B cell (primary cell): ENCODE data around the gene PARP8. TPM values are rescaled to one million over a fixed set of nuclear protein-coding genes. Genes with fewer than 3 reads are reported as not detected.

ENCODE experiments used
- ATAC-seq: fragments of 200-7000 bp; cut with Tn5 transposase; one replicate; pipeline ENCODE4 v1.10.0; 2021; ENCODE audit warnings: low read depth, mild to moderate bottlenecking, moderate number of reproducible peaks, moderate library complexity
- CTCF ChIA-PET: fragments of 350-600 bp; sonication (Branson Sonifier 250); formaldehyde crosslinking; loops from one replicate; lab custom pipeline; 2021; ENCODE audit warnings: antibody characterized with exemption, inconsistent platforms; lab: Charles Lee
- POLR2A ChIA-PET: fragments of 350-600 bp; sonication (Branson Sonifier 250); formaldehyde crosslinking; loops from one replicate; lab custom pipeline; 2021; ENCODE audit warnings: antibody characterized with exemption; lab: Charles Lee
- DNase-seq: peaks from one replicate; pipeline ENCODE4 v3.0.0; 2013
- H2AFZ ChIP-seq: 2 replicates; pipeline ENCODE4 v1.6.1; 2012; ENCODE audit warnings: mild to moderate bottlenecking, low read depth, low read length; ENCODE audit not compliant: insufficient read depth, poor library complexity, severe bottlenecking
- H3K27ac ChIP-seq, 2 donors: 1 replicate in 1 of 2; 2 replicates in 1 of 2; pipeline ENCODE4 v1.5.1; 2012 to 2013; ENCODE audit warnings: low read length in 2 of 2, mild to moderate bottlenecking in 2 of 2, moderate library complexity in 1 of 2
- H3K27me3 ChIP-seq, 4 experiments: fragments of 200-600 bp in 1 of 4; sonication (generic) in 1 of 4; replicated peaks in 1 of 4; 1 replicate in 2 of 4; 2 replicates in 2 of 4; pipeline versions ENCODE4 v1.6.1 to v1.7.0; 2013 to 2016; ENCODE audit warnings: low read length in 3 of 4, mild to moderate bottlenecking in 2 of 4, mixed read lengths in 1 of 4, moderate library complexity in 1 of 4; ENCODE audit not compliant: insufficient read depth in 4 of 4, control insufficient read depth in 3 of 4; ENCODE audit errors: control extremely low read depth in 1 of 4
- H3K36me3 ChIP-seq, 2 experiments: replicated peaks in 1 of 2; 1 replicate in 1 of 2; 2 replicates in 1 of 2; pipeline versions ENCODE4 v1.6.1 to v1.7.1; 2013; ENCODE audit warnings: low read length in 1 of 2; ENCODE audit not compliant: insufficient read depth in 2 of 2, control insufficient read depth in 1 of 2; ENCODE audit errors: control extremely low read depth in 1 of 2, extremely low read depth in 1 of 2
- H3K4me1 ChIP-seq, 2 donors: fragments of 200-600 bp in 1 of 2; sonication (generic) in 1 of 2; 1 replicate in 1 of 2; 2 replicates in 1 of 2; pipeline versions ENCODE4 v1.5.1 to v1.6.1; 2013 to 2017; ENCODE audit warnings: low read length in 2 of 2; ENCODE audit not compliant: control insufficient read depth in 2 of 2, insufficient read depth in 2 of 2
- H3K4me2 ChIP-seq: replicated peaks from 2 replicates; pipeline ENCODE3; 2012; ENCODE audit warnings: mild to moderate bottlenecking, low read depth, low read length; ENCODE audit not compliant: poor library complexity, severe bottlenecking
- H3K4me3 ChIP-seq, 5 experiments: fragments of 200-600 bp in 1 of 5; sonication (generic) in 1 of 5; 1 replicate in 3 of 5; 2 replicates in 2 of 5; pipeline versions ENCODE4 v1.5.1 to v1.7.0; 2011 to 2016; ENCODE audit warnings: low read length in 4 of 5, mild to moderate bottlenecking in 4 of 5, low read depth in 2 of 5, control low read depth in 1 of 5, moderate library complexity in 1 of 5; ENCODE audit not compliant: insufficient read depth in 1 of 5; ENCODE audit errors: control extremely low read depth in 1 of 5, extremely low read depth in 1 of 5
- H3K79me2 ChIP-seq: fragments of 200-600 bp; sonication (generic); one replicate; pipeline ENCODE4 v1.6.0; 2016; ENCODE audit warnings: low read length; ENCODE audit not compliant: control insufficient read depth, insufficient read depth
- H3K9ac ChIP-seq: fragments of 200-600 bp; sonication (generic); 2 replicates; pipeline ENCODE4 v1.6.1; 2017; ENCODE audit warnings: mild to moderate bottlenecking, low read length, moderate library complexity
- H3K9me3 ChIP-seq, 3 donors: one replicate each; pipeline versions ENCODE4 v1.6.1 to v1.7.1; 2013; ENCODE audit warnings: low read length in 2 of 3; ENCODE audit not compliant: control insufficient read depth in 2 of 3, insufficient read depth in 1 of 3; ENCODE audit errors: control extremely low read depth in 1 of 3
- H4K20me1 ChIP-seq: 2 replicates; pipeline ENCODE4 v1.6.0; 2012; ENCODE audit warnings: mild to moderate bottlenecking, low read length; ENCODE audit not compliant: insufficient read depth, control insufficient read depth, poor library complexity, severe bottlenecking
- H3K27ac Mint-ChIP-seq: one replicate; pipeline ENCODE4 v1.8.0; 2021; ENCODE audit warnings: mixed read lengths
- H3K27me3 Mint-ChIP-seq: one replicate; pipeline ENCODE4 v1.8.0; 2021; ENCODE audit warnings: mixed read lengths
- H3K4me1 Mint-ChIP-seq: one replicate; pipeline ENCODE4 v1.8.0; 2021; ENCODE audit warnings: mixed read lengths
- H3K4me3 Mint-ChIP-seq: one replicate; pipeline ENCODE4 v1.8.0; 2021; ENCODE audit warnings: mixed read lengths
- H3K9me3 Mint-ChIP-seq: one replicate; pipeline ENCODE4 v1.8.0; 2022; ENCODE audit warnings: mixed read lengths; ENCODE audit not compliant: insufficient read depth
- EZH2 ChIP-seq: IDR thresholded peaks from 2 replicates; pipeline ENCODE4 v1.6.1; 2012; ENCODE audit warnings: borderline replicate concordance, low read depth, mild to moderate bottlenecking, moderate library complexity, low read length; ENCODE audit not compliant: insufficient read depth, poor library complexity, severe bottlenecking
- WGBS: methylation state at CpG from one replicate; pipeline ENCODE4 v1.1.5; 2013; ENCODE audit warnings: missing lambda C conversion rate; ENCODE audit not compliant: insufficient coverage; 5-methylcytosine and 5-hydroxymethylcytosine counted together
- intact Hi-C: fragments of 100-400 bp; cut with micrococcal nuclease; formaldehyde crosslinking; loops from one replicate; pipeline ENCODE4 v1.10.0; 2022
- polyA plus RNA-seq: library from polyadenylated mRNA; depleted of rRNA; stranded (reverse); fragments of >200 nt; gene quantifications from 2 replicates; pipeline ENCODE4 v1.2.3, GENCODE V29; 2012
- total RNA-seq, 2 donors: library from RNA; stranded (reverse); fragments of 120-200 nt in 1 of 2; gene quantifications; 1 replicate in 1 of 2; 2 replicates in 1 of 2; pipeline versions ENCODE4 v1.2.3 to v1.2.4, GENCODE V29; 2013 to 2022
- TF ChIP-seq, protein P1 (sequence below): fragments of 200-600 bp; IDR thresholded peaks from one replicate; pipeline ENCODE4 v1.8.0; 2022; ENCODE audit warnings: antibody characterized with exemption, mild to moderate bottlenecking

The PARP8 gene
- total and polyA plus RNA-seq, 2 donors (not counting 1 experiment from before 2014, with no cell fraction given) = 36.2 to 83.6 TPM

DNA sequence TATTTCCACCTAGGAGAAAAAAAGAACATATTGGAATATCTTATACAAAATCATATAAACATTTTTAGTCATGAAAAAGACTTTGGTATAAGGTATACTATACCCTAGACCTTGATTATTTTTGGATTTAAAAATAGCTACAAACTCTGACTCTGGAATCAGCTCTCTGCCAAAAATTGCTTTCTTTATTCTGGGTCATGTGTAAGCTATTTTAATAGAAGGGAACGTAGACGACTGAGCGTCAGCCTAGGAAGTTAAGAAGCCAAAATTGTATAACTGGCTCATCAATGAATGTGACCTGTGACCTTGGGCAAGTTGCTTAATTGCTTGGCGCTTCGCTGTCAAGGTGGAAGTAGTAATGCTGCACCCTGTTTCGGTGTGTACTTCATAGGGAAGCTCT lies 157.1 kb downstream of the PARP8 start:
- no peak overlapping the region for H3K27ac Mint-ChIP-seq
- ChIA-PET POLR2A (no interaction called here), CTCF (interaction anchor here (0.8 kb wide), 1 partner anchor 73 kb away, joined by 3 read pairs; no protein-coding TSS in a partner anchor)
- Histone ChIP-seq H3K36me3 (peaks cover 19 to 55% of the 10 kb centered on the region in 2 experiments), H3K9me3 (no peaks in the 10 kb centered on the region), H3K79me2 (no peaks in the 10 kb centered on the region), H3K4me3 (no peak overlapping the region), H3K27ac (no peak overlapping the region), H3K4me1 (no peaks in the 10 kb centered on the region), H3K4me2 (no peak overlapping the region), H4K20me1 (no peaks in the 10 kb centered on the region), H3K27me3 (no peaks in the 10 kb centered on the region), H3K9ac (no peak overlapping the region), H2AFZ (no peak overlapping the region)
- H3K27me3 Mint-ChIP-seq = no peaks in the 10 kb centered on the region
- intact Hi-C loops = no loop called here
- no peak for TF ChIP-seq EZH2
- TF ChIP-seq, protein P1, sequence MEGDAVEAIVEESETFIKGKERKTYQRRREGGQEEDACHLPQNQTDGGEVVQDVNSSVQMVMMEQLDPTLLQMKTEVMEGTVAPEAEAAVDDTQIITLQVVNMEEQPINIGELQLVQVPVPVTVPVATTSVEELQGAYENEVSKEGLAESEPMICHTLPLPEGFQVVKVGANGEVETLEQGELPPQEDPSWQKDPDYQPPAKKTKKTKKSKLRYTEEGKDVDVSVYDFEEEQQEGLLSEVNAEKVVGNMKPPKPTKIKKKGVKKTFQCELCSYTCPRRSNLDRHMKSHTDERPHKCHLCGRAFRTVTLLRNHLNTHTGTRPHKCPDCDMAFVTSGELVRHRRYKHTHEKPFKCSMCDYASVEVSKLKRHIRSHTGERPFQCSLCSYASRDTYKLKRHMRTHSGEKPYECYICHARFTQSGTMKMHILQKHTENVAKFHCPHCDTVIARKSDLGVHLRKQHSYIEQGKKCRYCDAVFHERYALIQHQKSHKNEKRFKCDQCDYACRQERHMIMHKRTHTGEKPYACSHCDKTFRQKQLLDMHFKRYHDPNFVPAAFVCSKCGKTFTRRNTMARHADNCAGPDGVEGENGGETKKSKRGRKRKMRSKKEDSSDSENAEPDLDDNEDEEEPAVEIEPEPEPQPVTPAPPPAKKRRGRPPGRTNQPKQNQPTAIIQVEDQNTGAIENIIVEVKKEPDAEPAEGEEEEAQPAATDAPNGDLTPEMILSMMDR = no peak
- no peak for DNase-seq
- 94% methylated on average over 3 of the region's 6 CpGs for WGBS
- H3K9me3 Mint-ChIP-seq = no peaks in the 10 kb centered on the region
- no peak for ATAC-seq
- H3K4me1 Mint-ChIP-seq = peaks cover 12% of the 10 kb centered on the region
- H3K4me3 Mint-ChIP-seq = no peak overlapping the region

DNA sequence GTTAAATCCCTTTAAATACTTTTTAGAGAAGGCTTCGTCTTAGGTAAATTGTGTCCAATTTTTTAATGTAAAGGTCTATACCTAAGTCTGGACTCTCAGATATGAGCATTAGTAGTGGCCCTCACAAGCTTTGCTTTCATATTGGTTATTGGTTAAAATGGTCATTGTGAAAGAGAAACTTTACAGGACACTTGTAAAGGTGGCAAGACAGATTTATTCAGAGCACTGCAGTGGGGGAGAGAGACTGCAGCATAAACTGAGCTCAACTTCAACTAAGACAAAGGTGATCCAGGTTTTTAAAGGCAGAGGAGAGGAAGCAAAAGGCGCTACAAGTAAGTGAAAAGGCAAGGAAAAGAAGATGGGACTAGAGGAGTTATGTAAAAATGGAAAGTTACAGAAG lies 157.7 kb downstream of the PARP8 start:
- Histone ChIP-seq H3K9me3 (no peaks in the 10 kb centered on the region), H3K4me3 (no peak overlapping the region), H2AFZ (no peak overlapping the region), H3K79me2 (no peaks in the 10 kb centered on the region), H4K20me1 (no peaks in the 10 kb centered on the region), H3K27ac (no peak overlapping the region), H3K4me1 (no peaks in the 10 kb centered on the region), H3K9ac (no peak overlapping the region), H3K27me3 (no peaks in the 10 kb centered on the region), H3K36me3 (peaks cover 21 to 55% of the 10 kb centered on the region in 2 experiments), H3K4me2 (no peak overlapping the region)
- DNase-seq = no peak
- CTCF ChIA-PET = interaction anchor here (0.8 kb wide), 1 partner anchor 72 kb away, joined by 3 read pairs; no protein-coding TSS in a partner anchor
- H3K9me3 Mint-ChIP-seq = no peaks in the 10 kb centered on the region
- 100% methylated on average over 1 of the region's 2 CpGs for WGBS
- H3K27ac Mint-ChIP-seq = no peak overlapping the region
- POLR2A ChIA-PET = no interaction called here
- TF ChIP-seq, protein P1 = no peak
- no peak for TF ChIP-seq EZH2
- peaks cover 12% of the 10 kb centered on the region for H3K4me1 Mint-ChIP-seq
- no peak for ATAC-seq
- no peaks in the 10 kb centered on the region for H3K27me3 Mint-ChIP-seq
- no peak overlapping the region for H3K4me3 Mint-ChIP-seq
- intact Hi-C loops = no loop called here
